HAP-1 (cell line): ENCODE data around the gene AAGAB.

Source experiments
- DNase-seq, 2 experiments: peaks; one replicate each; pipeline ENCODE4 v3.0.0-alpha.2; 2016 to 2020; ENCODE audit warnings: low spot score in 2 of 2
- H3K27me3 ChIP-seq: fragments of 250-450 bp; sonication (Bioruptor Pico); 2 replicates; pipeline ENCODE4 v1.5.1; 2020; ENCODE audit warnings: low read depth, mild to moderate bottlenecking, moderate library complexity
- H3K36me3 ChIP-seq: fragments of 250-450 bp; sonication (Bioruptor Pico); replicated peaks from 2 replicates; pipeline ENCODE4 v1.5.1; 2020; ENCODE audit warnings: mild to moderate bottlenecking
- H3K4me1 ChIP-seq: fragments of 250-450 bp; sonication (Bioruptor Pico); 2 replicates; pipeline ENCODE4 v1.5.1; 2020; ENCODE audit warnings: mild to moderate bottlenecking
- H3K4me3 ChIP-seq: fragments of 250-450 bp; sonication (Bioruptor Pico); 2 replicates; pipeline ENCODE4 v1.5.1; 2020; ENCODE audit warnings: mild to moderate bottlenecking, moderate library complexity
- H3K9me3 ChIP-seq: fragments of 250-450 bp; sonication (Bioruptor Pico); 2 replicates; pipeline ENCODE4 v1.5.1; 2020; ENCODE audit warnings: mild to moderate bottlenecking, moderate library complexity
- in situ Hi-C: fragments of 300-500 bp; cut with MboI; formaldehyde crosslinking; loops from 3 replicates; pipeline ENCODE4 v1.14.3; 2020; ENCODE audit warnings: low sequenced_read_pairs, inconsistent platforms, mixed read lengths

The AAGAB gene

GRCh38 chr15:67215102-67215501, 39.4 kb downstream of the AAGAB start:
- Histone ChIP-seq H3K9me3 (no peaks in the 10 kb centered on the region; the same call in 1 of the 2 replicates), H3K27me3 (no peaks in the 10 kb centered on the region), H3K36me3 (no peaks in the 10 kb centered on the region; the same call in 1 of the 2 replicates), H3K4me3 (no peak overlapping the region), H3K4me1 (no peaks in the 10 kb centered on the region)
- in situ Hi-C loops = no loop called here
- no peak for DNase-seq

GRCh38 chr15:67212684-67213367, 41.6 kb downstream of the AAGAB start:
- no peak for DNase-seq
- in situ Hi-C loops = no loop called here
- Histone ChIP-seq H3K4me3 (no peak overlapping the region), H3K9me3 (no peaks in the 10 kb centered on the region), H3K36me3 (peaks cover 7% of the 10 kb centered on the region), H3K27me3 (no peaks in the 10 kb centered on the region), H3K4me1 (no peaks in the 10 kb centered on the region)

DNA sequence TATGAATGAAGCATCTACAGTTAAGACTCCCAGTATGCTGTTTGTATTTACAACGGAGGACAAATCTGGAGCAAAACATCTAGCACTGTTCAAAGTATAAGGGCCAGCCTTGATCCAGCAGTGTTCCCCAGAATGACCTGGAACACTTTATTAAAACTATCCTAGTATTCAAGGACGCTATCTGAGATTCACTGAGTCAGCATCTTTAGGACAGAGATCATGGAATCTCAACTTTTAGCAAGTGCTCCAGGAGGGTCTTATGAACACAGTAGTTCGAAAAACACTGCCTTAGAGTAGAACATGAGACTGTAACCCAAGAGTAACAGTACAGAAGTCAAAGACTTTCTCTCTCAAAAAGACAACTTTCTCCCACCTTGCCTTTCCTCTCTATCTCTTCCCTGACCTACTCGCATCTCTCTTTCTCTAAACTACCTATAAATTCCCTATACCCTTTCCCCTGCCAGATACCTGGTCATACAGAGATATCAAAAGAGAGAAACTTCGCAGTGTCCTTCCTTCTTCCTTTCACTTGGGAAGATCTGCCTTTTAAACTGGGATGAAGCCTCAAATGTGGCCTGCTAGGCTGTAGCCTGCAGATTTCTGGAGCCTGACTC, 43.8 kb downstream of the AAGAB start:
- Histone ChIP-seq H3K27me3 (no peaks in the 10 kb centered on the region), H3K4me3 (no peak overlapping the region), H3K4me1 (no peaks in the 10 kb centered on the region), H3K36me3 (peaks cover 13% of the 10 kb centered on the region), H3K9me3 (no peaks in the 10 kb centered on the region)
- in situ Hi-C loops = no loop called here
- DNase-seq = no peak

- Histone ChIP-seq H3K9me3 (no peaks in the 10 kb centered on the region), H3K36me3 (peaks cover 20% of the 10 kb centered on the region), H3K4me3 (no peak overlapping the region), H3K27me3 (no peaks in the 10 kb centered on the region), H3K4me1 (no peaks in the 10 kb centered on the region)
- no peak for DNase-seq
- in situ Hi-C loops = no loop called here
These were observed 46.1 kb downstream of the AAGAB start for GRCh38 chr15:67208396-67208795.

- Histone ChIP-seq H3K27me3 (no peaks in the 10 kb centered on the region), H3K4me3 (no peak overlapping the region), H3K4me1 (no peaks in the 10 kb centered on the region), H3K36me3 (peaks cover 20% of the 10 kb centered on the region), H3K9me3 (no peaks in the 10 kb centered on the region)
- DNase-seq = no peak
- in situ Hi-C loops = no loop called here
These were observed 46.8 kb downstream of the AAGAB start for GRCh38 chr15:67207555-67208207.

- Histone ChIP-seq H3K36me3 (peaks cover 49% of the 10 kb centered on the region), H3K9me3 (no peaks in the 10 kb centered on the region), H3K4me3 (no peak overlapping the region), H3K4me1 (peaks cover 11% of the 10 kb centered on the region), H3K27me3 (no peaks in the 10 kb centered on the region)
- DNase-seq = no peak
- in situ Hi-C loops = no loop called here
These were observed 51.5 kb downstream of the AAGAB start for GRCh38 chr15:67202991-67203390.

DNA sequence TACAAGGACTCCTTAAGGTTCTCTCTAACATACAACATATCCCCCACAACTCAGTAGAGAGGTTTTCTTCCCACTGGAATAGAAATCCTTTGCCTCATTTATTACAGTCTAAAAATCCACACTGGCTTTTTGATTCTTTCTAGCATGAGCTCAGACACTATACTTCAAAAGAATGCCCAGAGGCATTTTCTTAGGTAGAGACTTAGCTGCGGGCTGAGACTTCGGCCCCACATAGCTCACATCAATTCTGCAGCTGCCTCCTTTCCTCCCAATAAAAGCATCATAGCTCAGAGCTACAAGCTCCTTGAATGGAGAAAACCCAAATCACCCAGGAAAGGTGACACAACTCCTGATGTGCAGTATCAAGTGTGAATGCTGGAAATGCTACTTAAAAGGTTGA, 52.4 kb downstream of the AAGAB start:
- in situ Hi-C loops = no loop called here
- H3K36me3 ChIP-seq = peaks cover 44% of the 10 kb centered on the region

GRCh38 chr15:67201136-67201535, 53.3 kb downstream of the AAGAB start:
- Histone ChIP-seq H3K27me3 (no peaks in the 10 kb centered on the region), H3K9me3 (no peaks in the 10 kb centered on the region), H3K4me3 (no peak overlapping the region), H3K4me1 (peaks cover 11% of the 10 kb centered on the region), H3K36me3 (peaks cover 44% of the 10 kb centered on the region)
- in situ Hi-C loops = no loop called here
- no peak for DNase-seq

More for the DNA sequence above, 52.4 kb downstream of the AAGAB start:
- no peaks in the 10 kb centered on the region for H3K9me3 ChIP-seq
- H3K27me3 ChIP-seq = no peaks in the 10 kb centered on the region
- H3K4me1 ChIP-seq = peaks cover 11% of the 10 kb centered on the region
- no peak for DNase-seq
- H3K4me3 ChIP-seq = no peak overlapping the region

DNA sequence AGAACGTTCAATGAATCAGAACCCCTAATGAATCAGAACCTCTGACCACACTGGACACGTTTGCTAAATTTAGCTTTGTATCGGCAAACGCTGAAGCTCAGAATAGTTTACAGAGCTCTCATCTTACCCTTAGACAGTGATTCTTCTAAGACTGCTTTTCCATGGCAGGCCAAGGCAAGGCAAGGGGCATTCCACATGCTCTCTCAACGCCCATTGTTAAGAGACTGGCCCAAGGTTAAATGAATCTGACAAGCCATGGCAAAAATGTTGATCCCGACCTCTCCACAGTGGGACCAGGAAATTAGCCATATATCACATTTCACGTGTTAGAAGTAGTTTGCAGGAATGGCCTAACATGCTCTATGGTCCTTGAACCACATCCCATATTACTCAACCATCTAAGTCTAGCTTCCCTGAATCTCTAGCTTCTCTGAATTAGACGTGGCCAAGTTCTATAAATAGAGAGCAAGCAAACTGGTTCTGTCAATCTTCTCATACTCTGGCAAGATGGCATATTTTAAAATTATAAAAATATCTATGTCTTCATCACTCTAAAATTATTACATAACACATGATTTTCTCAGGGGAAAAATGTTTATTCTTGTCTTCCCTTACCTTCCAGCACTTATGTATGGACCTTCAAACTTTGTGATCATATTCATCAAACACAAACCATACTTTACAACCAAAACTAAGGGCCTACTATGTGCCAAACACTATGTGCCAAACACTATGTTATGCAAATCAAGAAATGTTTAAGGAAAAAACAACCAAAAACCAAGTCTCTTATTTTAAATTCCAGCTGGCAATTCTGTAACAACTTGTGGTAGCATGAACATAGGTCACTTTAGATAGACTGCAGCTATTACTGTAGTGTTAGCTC, 54.3 kb downstream of the AAGAB start:
- in situ Hi-C loops = no loop called here
- peaks cover 37% of the 10 kb centered on the region for H3K36me3 ChIP-seq
- DNase-seq = no peak
- no peaks in the 10 kb centered on the region for H3K27me3 ChIP-seq
- H3K4me1 ChIP-seq = peaks cover 11% of the 10 kb centered on the region
- no peak overlapping the region for H3K4me3 ChIP-seq
- no peaks in the 10 kb centered on the region for H3K9me3 ChIP-seq

DNA sequence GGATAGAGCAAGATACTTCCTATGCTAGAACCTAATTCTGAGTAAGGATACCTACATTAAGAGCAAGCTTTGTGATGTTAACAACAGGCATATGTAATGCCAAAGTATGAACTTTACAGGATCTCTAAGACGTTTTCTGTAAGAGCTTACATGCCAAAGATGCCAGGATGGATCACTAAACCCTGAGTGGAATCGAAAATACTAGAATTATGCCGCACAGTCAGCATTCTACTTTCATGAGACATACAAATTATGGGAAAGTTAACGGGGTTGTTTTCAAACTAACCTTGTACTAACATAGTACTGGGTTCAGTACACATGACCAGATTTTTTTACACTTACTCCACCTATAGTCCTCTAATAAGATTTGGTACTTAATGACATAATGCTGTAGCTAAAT, 55.1 kb downstream of the AAGAB start:
- no peak for DNase-seq
- Histone ChIP-seq H3K36me3 (peaks cover 34% of the 10 kb centered on the region), H3K27me3 (no peaks in the 10 kb centered on the region), H3K9me3 (no peaks in the 10 kb centered on the region), H3K4me1 (peaks cover 11% of the 10 kb centered on the region), H3K4me3 (no peak overlapping the region)
- in situ Hi-C loops = no loop called here

DNA sequence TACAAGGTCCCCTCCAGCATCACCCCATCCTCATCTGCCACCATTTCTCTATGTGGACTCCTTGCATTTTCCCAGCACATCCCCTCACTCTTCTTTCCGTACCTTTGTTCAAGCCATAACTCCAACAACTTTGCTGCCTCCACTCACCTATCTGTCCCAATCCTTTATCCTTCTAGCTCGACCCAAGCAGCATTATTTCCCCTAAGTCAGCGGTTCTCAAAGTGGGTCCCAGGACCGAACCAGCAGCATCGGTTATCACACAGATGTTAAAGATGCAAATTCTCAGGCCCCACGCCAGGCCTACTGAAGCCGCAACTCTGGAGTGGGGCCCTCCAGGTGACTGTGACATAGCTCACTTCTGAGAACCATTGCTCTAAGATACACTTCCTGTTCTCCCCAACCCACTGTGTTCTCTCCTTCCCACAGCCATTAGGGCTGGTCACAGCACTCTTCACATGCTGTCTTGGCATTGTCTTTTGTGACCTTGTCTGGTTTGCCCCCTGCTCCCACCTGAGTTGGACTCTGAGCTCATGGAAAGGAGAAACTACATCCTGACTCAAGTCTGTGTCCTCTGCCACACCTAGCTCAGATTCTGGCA, 56.2 kb downstream of the AAGAB start:
- DNase-seq = no peak
- Histone ChIP-seq H3K4me3 (no peak overlapping the region), H3K4me1 (peaks cover 11% of the 10 kb centered on the region), H3K27me3 (no peaks in the 10 kb centered on the region), H3K9me3 (no peaks in the 10 kb centered on the region), H3K36me3 (peaks cover 34% of the 10 kb centered on the region)
- in situ Hi-C loops = no loop called here

- Histone ChIP-seq H3K36me3 (peaks cover 41% of the 10 kb centered on the region), H3K27me3 (no peaks in the 10 kb centered on the region), H3K9me3 (no peaks in the 10 kb centered on the region), H3K4me3 (no peak overlapping the region), H3K4me1 (peaks cover 11% of the 10 kb centered on the region)
- in situ Hi-C loops = no loop called here
- DNase-seq = no peak
These were observed 57.1 kb downstream of the AAGAB start for GRCh38 chr15:67197364-67197695.

DNA sequence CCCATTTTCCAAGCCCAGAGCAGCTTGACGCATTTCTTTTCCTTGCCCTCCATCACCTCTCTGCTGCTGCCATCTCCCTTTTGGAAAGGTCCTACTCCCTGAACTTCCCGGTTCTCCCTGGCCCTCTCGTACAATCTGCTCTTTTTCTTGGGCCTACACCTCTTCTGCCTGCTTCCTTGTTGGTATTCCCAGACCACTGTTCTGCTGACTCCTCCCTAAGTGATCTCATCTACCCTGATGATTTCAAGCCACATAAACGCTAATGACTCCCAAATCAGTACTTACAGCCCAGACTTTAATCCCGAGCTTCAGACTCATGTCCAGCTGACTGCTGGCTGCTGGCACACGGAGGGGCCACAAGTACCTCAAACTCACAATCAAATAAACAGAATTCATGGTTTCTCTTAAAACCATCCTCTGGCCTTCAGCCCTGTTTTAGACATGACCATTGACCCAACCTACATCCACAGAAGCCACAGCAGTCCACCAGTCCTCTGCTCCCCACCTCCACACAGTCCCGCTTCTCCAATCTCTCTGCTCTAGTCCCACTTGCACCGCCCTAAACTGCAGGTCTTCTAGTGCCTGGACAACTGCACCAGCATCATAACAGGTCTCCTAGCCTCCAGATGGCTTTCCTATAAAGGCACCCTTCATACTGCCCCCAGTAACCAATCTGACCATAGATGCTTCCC, 57.6 kb downstream of the AAGAB start:
- Histone ChIP-seq H3K4me3 (no peak overlapping the region), H3K4me1 (peaks cover 11% of the 10 kb centered on the region), H3K9me3 (no peaks in the 10 kb centered on the region), H3K36me3 (peaks cover 41% of the 10 kb centered on the region), H3K27me3 (no peaks in the 10 kb centered on the region)
- in situ Hi-C loops = no loop called here
- no peak for DNase-seq
